Mesenchymal stem cell (in vitro differentiated cells and primary cell): ENCODE data around the gene CCR1.
"Not testable (repeated sequence)": the region's sequence is repeated elsewhere in the genome, so short reads cannot be mapped to it uniquely, and the experiment has no call there.

ENCODE experiments used
- DNase-seq: peaks from one replicate; pipeline ENCODE4 v3.0.0-alpha.2; 2013
- H2AFZ ChIP-seq: one replicate; pipeline ENCODE4 v1.6.1; 2013; ENCODE audit warnings: low read depth, mild to moderate bottlenecking, control low read depth, inconsistent platforms, low read length, moderate library complexity
- H2AK5ac ChIP-seq: 2 replicates; pipeline ENCODE4 v1.6.1; 2013; ENCODE audit warnings: low read length, moderate library complexity, mild to moderate bottlenecking, inconsistent platforms; ENCODE audit not compliant: severe bottlenecking
- H2BK120ac ChIP-seq: one replicate; pipeline ENCODE4 v1.6.1; 2013; ENCODE audit warnings: low read depth, mild to moderate bottlenecking, inconsistent platforms, low read length, moderate library complexity
- H2BK12ac ChIP-seq, 2 experiments: one replicate each; pipeline ENCODE4 v1.6.1; 2013; ENCODE audit warnings: inconsistent platforms in 2 of 2, low read length in 2 of 2, mild to moderate bottlenecking in 2 of 2, moderate library complexity in 2 of 2, control low read depth in 1 of 2
- H2BK15ac ChIP-seq: one replicate; pipeline ENCODE4 v1.6.1; 2013; ENCODE audit warnings: mild to moderate bottlenecking, low read depth, inconsistent platforms; ENCODE audit not compliant: poor library complexity, severe bottlenecking
- H2BK5ac ChIP-seq: 2 replicates; pipeline ENCODE4 v1.6.1; 2013; ENCODE audit warnings: low read depth, mild to moderate bottlenecking, low read length, control low read depth, inconsistent platforms; ENCODE audit not compliant: poor library complexity, severe bottlenecking
- H3K14ac ChIP-seq, 2 experiments: one replicate each; pipeline ENCODE4 v1.6.1; 2013; ENCODE audit warnings: inconsistent platforms in 2 of 2, low read length in 2 of 2, control low read depth in 1 of 2, mild to moderate bottlenecking in 1 of 2, moderate library complexity in 1 of 2
- H3K18ac ChIP-seq, 2 experiments: one replicate each; pipeline ENCODE4 v1.6.1; 2013; ENCODE audit warnings: inconsistent platforms in 2 of 2, low read length in 2 of 2, control low read depth in 1 of 2, low read depth in 1 of 2, mild to moderate bottlenecking in 1 of 2
- H3K23ac ChIP-seq, 2 experiments: one replicate each; pipeline ENCODE4 v1.6.1; 2013; ENCODE audit warnings: inconsistent platforms in 2 of 2, low read length in 2 of 2, mild to moderate bottlenecking in 2 of 2, moderate library complexity in 2 of 2, control low read depth in 1 of 2
- H3K27ac ChIP-seq: 2 replicates; pipeline ENCODE4 v1.5.1; 2013; ENCODE audit warnings: mild to moderate bottlenecking, moderate library complexity, low read length, control low read depth, inconsistent platforms; ENCODE audit not compliant: poor library complexity, severe bottlenecking
- H3K27me3 ChIP-seq, 2 experiments: 2 replicates each; pipeline versions ENCODE4 v1.6.1 to v1.7.0; 2013; ENCODE audit warnings: low read length in 2 of 2, mild to moderate bottlenecking in 2 of 2, moderate library complexity in 2 of 2, control low read depth in 1 of 2, inconsistent platforms in 1 of 2; ENCODE audit not compliant: control insufficient read depth in 1 of 2, insufficient read depth in 1 of 2
- H3K36me3 ChIP-seq, 2 experiments: 2 replicates each; pipeline versions ENCODE4 v1.6.1 to v1.7.0; 2013; ENCODE audit warnings: low read length in 2 of 2, control low read depth in 1 of 2, inconsistent platforms in 1 of 2, low read depth in 1 of 2, mild to moderate bottlenecking in 1 of 2; ENCODE audit not compliant: insufficient read depth in 2 of 2, control insufficient read depth in 1 of 2
- H3K4ac ChIP-seq, 2 experiments: one replicate each; pipeline ENCODE4 v1.6.1; 2013; ENCODE audit warnings: inconsistent platforms in 2 of 2, low read length in 2 of 2, mild to moderate bottlenecking in 2 of 2, moderate library complexity in 2 of 2, control low read depth in 1 of 2, low read depth in 1 of 2
- H3K4me1 ChIP-seq: 2 replicates; pipeline ENCODE4 v1.6.1; 2013; ENCODE audit warnings: low read depth, low read length, control low read depth; ENCODE audit not compliant: control insufficient read depth, insufficient read depth
- H3K4me2 ChIP-seq: 2 replicates; pipeline ENCODE4 v1.6.1; 2013; ENCODE audit warnings: low read length, mild to moderate bottlenecking, inconsistent platforms; ENCODE audit not compliant: poor library complexity, severe bottlenecking
- H3K4me3 ChIP-seq, 2 experiments: 2 replicates each; pipeline versions ENCODE4 v1.5.1 to v1.7.0; 2013; ENCODE audit warnings: low read length in 2 of 2, mild to moderate bottlenecking in 2 of 2, control low read depth in 1 of 2, low read depth in 1 of 2; ENCODE audit not compliant: insufficient read depth in 1 of 2
- H3K79me1 ChIP-seq: replicated peaks from 2 replicates; pipeline ENCODE4 v1.6.1; 2013; ENCODE audit warnings: mild to moderate bottlenecking, control low read depth, low read length, inconsistent platforms; ENCODE audit not compliant: poor library complexity, severe bottlenecking
- H3K9ac ChIP-seq: 2 replicates; pipeline ENCODE4 v1.7.0; 2013; ENCODE audit warnings: mild to moderate bottlenecking, low read length, moderate library complexity
- H3K9me3 ChIP-seq: 2 replicates; pipeline ENCODE4 v1.7.0; 2013; ENCODE audit warnings: mild to moderate bottlenecking, low read length; ENCODE audit not compliant: control insufficient read depth
- H4K8ac ChIP-seq: one replicate; pipeline ENCODE4 v1.6.1; 2013; ENCODE audit warnings: inconsistent platforms, mild to moderate bottlenecking, low read length, moderate library complexity
- H4K91ac ChIP-seq: one replicate; pipeline ENCODE4 v1.6.1; 2013; ENCODE audit warnings: mild to moderate bottlenecking, low read length, inconsistent platforms
- whole genome bisulfite sequencing: methylation state at CpG from one replicate; pipeline ENCODE4 v1.1.7; 2013; ENCODE audit warnings: mixed read lengths; 5-methylcytosine and 5-hydroxymethylcytosine counted together

Gene CCR1

GRCh38 chr3:46157685-46158084 lies 50.4 kb downstream of the CCR1 start:
- H3K4me3 ChIP-seq, H2AK5ac ChIP-seq, H3K27me3 ChIP-seq, H3K79me1 ChIP-seq, H4K91ac ChIP-seq, DNase-seq, H3K4ac ChIP-seq, H3K23ac ChIP-seq, H2BK15ac ChIP-seq, H2BK5ac ChIP-seq, H3K4me1 ChIP-seq, H3K36me3 ChIP-seq, H3K9ac ChIP-seq, H4K8ac ChIP-seq, H3K27ac ChIP-seq, H3K9me3 ChIP-seq, H2BK12ac ChIP-seq, H3K18ac ChIP-seq, H2BK120ac ChIP-seq, H3K4me2 ChIP-seq, H2AFZ ChIP-seq, H3K14ac ChIP-seq: not testable (repeated sequence)
- WGBS: 14% methylated on average over 1 of the region's 1 CpG

GRCh38 chr3:46154311-46154710 lies 53.8 kb downstream of the CCR1 start:
- Histone ChIP-seq H3K4me1 (no peaks in the 10 kb centered on the region), H3K23ac (no peak overlapping the region), H2AFZ (no peak overlapping the region), H3K9ac (no peak overlapping the region), H3K27me3 (no peaks in the 10 kb centered on the region), H3K27ac (no peak overlapping the region), H3K9me3 (peaks cover 3% of the 10 kb centered on the region), H4K8ac (no peak overlapping the region), H4K91ac (no peak overlapping the region), H2BK15ac (no peak overlapping the region), H2AK5ac (no peak overlapping the region), H3K4ac (no peak overlapping the region), H2BK5ac (no peak overlapping the region), H3K36me3 (no peaks in the 10 kb centered on the region), H2BK120ac (no peak overlapping the region), H3K18ac (no peak overlapping the region), H3K79me1 (no peaks in the 10 kb centered on the region), H2BK12ac (no peak overlapping the region), H3K4me3 (no peak overlapping the region), H3K14ac (peak overlapping the region in 1 of 2 experiments; percentile 48), H3K4me2 (no peak overlapping the region)
- DNase-seq: no peak
- 89% methylated on average over 1 of the region's 1 CpG for WGBS
